GM12875 (cell line): ENCODE data around the gene FAAP20.

ENCODE experiments used
- H3K4me3 ChIP-seq: one replicate; pipeline ENCODE4 v1.5.1; 2011; ENCODE audit warnings: low read depth, low read length, control low read depth
- TF ChIP-seq, protein P1 (sequence below): IDR thresholded peaks from 2 replicates; pipeline ENCODE4 v1.5.1; 2011; ENCODE audit warnings: low read depth, mild to moderate bottlenecking, control low read depth, inconsistent platforms, low read length, moderate library complexity, borderline replicate concordance; ENCODE audit not compliant: insufficient read depth

Gene FAAP20

GRCh38 chr1:2184934-2185333 lies 9.6 kb downstream of the FAAP20 start:
- H3K4me3 ChIP-seq: no peak overlapping the region
- TF ChIP-seq, protein P1, sequence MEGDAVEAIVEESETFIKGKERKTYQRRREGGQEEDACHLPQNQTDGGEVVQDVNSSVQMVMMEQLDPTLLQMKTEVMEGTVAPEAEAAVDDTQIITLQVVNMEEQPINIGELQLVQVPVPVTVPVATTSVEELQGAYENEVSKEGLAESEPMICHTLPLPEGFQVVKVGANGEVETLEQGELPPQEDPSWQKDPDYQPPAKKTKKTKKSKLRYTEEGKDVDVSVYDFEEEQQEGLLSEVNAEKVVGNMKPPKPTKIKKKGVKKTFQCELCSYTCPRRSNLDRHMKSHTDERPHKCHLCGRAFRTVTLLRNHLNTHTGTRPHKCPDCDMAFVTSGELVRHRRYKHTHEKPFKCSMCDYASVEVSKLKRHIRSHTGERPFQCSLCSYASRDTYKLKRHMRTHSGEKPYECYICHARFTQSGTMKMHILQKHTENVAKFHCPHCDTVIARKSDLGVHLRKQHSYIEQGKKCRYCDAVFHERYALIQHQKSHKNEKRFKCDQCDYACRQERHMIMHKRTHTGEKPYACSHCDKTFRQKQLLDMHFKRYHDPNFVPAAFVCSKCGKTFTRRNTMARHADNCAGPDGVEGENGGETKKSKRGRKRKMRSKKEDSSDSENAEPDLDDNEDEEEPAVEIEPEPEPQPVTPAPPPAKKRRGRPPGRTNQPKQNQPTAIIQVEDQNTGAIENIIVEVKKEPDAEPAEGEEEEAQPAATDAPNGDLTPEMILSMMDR: no peak

DNA sequence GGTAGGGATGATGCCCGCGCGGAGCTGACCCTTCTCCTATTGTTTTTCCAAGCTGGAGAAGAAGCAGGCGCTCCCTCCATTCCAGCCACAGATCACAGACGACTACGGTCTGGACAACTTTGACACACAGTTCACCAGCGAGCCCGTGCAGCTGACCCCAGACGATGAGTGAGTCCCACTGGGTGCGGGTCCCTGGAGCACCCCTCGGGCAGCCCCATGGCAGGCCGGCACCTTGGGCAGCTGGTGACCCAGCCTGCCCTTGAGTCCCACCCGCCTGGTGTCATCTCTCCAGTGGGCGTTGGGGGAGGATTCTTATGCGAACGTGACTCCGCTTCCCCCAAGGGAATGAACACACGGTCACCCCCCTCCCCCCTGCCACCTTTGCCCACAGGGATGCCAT lies 10.0 kb downstream of the FAAP20 start:
- no peak overlapping the region for H3K4me3 ChIP-seq
- TF ChIP-seq, protein P1: no peak

- TF ChIP-seq, protein P1: no peak
- H3K4me3 ChIP-seq: no peak overlapping the region
Measured at GRCh38 chr1:2183937-2184334, 10.6 kb downstream of the FAAP20 start.

GRCh38 chr1:2182376-2182775 lies 12.2 kb downstream of the FAAP20 start:
- TF ChIP-seq, protein P1: no peak
- no peak overlapping the region for H3K4me3 ChIP-seq

DNA sequence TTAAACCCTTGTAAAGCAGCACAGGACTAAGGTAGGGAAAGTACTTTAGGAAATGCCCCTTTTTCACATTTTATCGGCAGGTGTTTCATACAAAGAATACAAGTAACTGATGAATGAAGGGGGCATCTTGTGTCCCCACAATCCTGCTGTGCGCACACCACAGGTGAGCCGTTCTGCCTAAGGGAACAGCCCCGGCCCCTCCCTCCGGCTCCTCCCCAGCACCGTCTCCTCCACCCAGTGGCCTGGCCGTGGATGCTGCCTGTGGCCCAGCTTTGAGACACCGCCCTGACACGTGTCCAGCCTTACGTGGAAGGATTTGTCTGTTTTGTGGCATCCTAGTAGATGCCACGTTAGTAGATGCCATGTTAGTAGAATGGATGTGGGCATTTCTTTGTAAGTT lies 12.8 kb downstream of the FAAP20 start:
- TF ChIP-seq, protein P1: no peak
- H3K4me3 ChIP-seq: no peak overlapping the region

DNA sequence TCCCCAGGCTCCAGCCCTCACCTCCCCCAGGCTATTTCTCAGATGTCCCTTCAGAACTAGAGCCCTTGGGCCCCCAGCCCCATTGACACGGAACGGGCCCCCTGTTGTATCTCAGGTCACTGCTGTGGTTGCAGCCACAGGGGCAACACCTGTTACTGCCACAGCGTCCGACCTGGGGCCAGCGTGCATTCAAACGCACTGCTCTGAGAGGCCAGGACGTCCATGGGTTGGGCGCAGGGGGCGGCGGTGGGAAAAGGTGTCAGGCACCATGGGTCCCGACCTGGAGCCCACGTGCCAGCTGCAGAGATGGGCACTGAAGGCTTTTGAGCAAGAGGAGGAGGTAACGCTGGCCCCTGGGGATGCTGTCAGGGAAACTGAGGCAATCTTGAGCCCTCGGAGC lies 13.3 kb downstream of the FAAP20 start:
- no peak overlapping the region for H3K4me3 ChIP-seq
- TF ChIP-seq, protein P1: no peak

DNA sequence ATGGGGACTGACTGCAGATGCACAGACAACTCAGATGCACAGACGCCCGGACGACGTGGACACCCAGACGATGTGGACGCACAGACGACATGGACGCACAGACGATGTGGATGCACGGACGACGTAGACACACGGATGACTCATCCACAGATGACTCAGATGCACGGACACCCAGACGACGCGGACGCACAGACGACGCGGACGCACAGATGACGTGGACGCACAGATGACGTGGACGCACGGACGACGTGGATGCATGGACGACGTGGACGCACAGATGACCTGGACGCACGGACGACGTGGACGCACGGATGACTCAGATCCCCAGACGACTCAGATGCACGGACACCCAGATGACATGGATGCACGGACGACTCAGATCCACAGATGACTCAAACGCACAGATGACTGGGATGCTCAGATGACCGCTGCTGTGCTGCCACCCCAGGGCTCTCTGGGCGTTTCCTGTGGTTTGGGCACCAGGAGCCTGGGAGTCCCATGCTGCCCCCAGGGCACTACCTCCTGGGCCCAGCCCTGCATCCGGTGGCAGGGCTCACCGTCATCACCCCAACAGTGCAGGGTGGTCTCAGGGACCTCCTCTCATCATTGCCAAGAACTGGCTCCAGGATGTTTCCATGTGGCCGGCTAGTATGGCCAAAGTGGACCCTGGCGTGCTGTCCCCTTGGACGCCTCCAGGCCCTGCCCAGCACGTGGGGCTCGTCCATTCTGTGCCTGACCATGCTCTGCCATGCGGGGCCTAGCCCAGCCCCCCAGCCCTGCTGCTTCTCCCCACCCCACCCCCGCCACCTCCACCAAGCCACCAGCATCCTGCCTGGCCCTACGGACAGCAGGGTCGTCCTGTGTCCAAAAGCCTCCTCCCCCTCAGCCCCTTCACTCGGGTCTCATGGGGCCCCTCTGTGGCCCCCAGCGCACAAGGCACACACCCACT lies 14.0 kb downstream of the FAAP20 start:
- no peak overlapping the region for H3K4me3 ChIP-seq
- TF ChIP-seq, protein P1: no peak
